Upper lobe of left lung (tissue), 6 donors: ENCODE measurements around the gene SGK2. TPM values are rescaled to one million over a fixed set of nuclear protein-coding genes. Genes with fewer than 3 reads are reported as not detected.

ENCODE experiments used
- ATAC-seq, 2 donors: fragments of 200-7000 bp; cut with Tn5 transposase; one replicate each; pipeline ENCODE4 v1.9.1; 2022; ENCODE audit warnings: mild to moderate bottlenecking in 2 of 2, moderate library complexity in 2 of 2; ENCODE audit not compliant: low FRiP score in 2 of 2
- DNase-seq, 2 donors: peaks; one replicate each; pipeline ENCODE4 v3.0.0-alpha.2; 2019 to 2020
- H3K27ac ChIP-seq, 4 donors: fragments of 200-600 bp; sonication (generic); one replicate each; pipeline ENCODE4 v1.5.1; 2016 to 2019
- H3K27me3 ChIP-seq, 4 donors: fragments of 200-600 bp; sonication (generic); one replicate each; pipeline ENCODE4 v1.5.1; 2017 to 2019
- H3K36me3 ChIP-seq, 4 donors: fragments of 200-600 bp; sonication (generic); one replicate each; pipeline ENCODE4 v1.5.1; 2016 to 2019
- H3K4me1 ChIP-seq, 4 donors: fragments of 200-600 bp; sonication (generic); one replicate each; pipeline ENCODE4 v1.5.1; 2018 to 2019
- H3K4me3 ChIP-seq, 4 donors: fragments of 200-600 bp; sonication (generic); one replicate each; pipeline ENCODE4 v1.5.1; 2017 to 2019; ENCODE audit warnings: mild to moderate bottlenecking in 2 of 4, moderate library complexity in 1 of 4
- H3K9me3 ChIP-seq, 4 donors: fragments of 200-600 bp; sonication (generic); one replicate each; pipeline ENCODE4 v1.5.1; 2018 to 2019
- CTCF ChIP-seq, 6 experiments: fragments of 450-650 bp in 4 of 6; fragments of 200-600 bp in 2 of 6; sonication (generic) in 2 of 6; IDR thresholded peaks; one replicate each; pipeline ENCODE4 v1.5.1; 2016 to 2019; ENCODE audit warnings: antibody characterized with exemption in 6 of 6
- EP300 ChIP-seq, 4 donors: sonication (generic); formaldehyde crosslinking; IDR thresholded peaks; one replicate each; pipeline ENCODE4 v1.5.1; 2017; ENCODE audit warnings: antibody characterized with exemption in 4 of 4, control low read depth in 2 of 4
- POLR2A ChIP-seq, 4 donors: fragments of 450-650 bp; IDR thresholded peaks; one replicate each; pipeline ENCODE4 v1.5.1; 2016 to 2017; ENCODE audit warnings: antibody characterized with exemption in 4 of 4, mild to moderate bottlenecking in 2 of 4
- POLR2AphosphoS5 ChIP-seq, 2 donors: sonication (generic); formaldehyde crosslinking; IDR thresholded peaks; one replicate each; pipeline ENCODE4 v1.5.1; 2017; ENCODE audit warnings: antibody characterized with exemption in 2 of 2
- WGBS, 2 donors: methylation state at CpG; one replicate each; pipeline ENCODE4 v1.1.5; 2017 to 2018; 5-methylcytosine and 5-hydroxymethylcytosine counted together
- total RNA-seq, 6 donors: library from RNA; depleted of rRNA in 4 of 6; stranded (reverse); fragments of >200 nt in 4 of 6; gene quantifications; one replicate each; pipeline versions ENCODE4 v1.1.0 to v1.2.1, GENCODE V29; 2016 to 2021
- donor health status: DM: no; HTN: no; CAD: no; lungs with moderate emphysema.
- donor health status: DM: no; HTN: yes; CAD: no; lungs with severe emphysema.

SGK2 gene
- total RNA-seq, 6 donors from 2014 or later: 0.91 to 1.9 (median 1.1) TPM

- no peaks in the 10 kb centered on the region for H3K9me3 ChIP-seq
- WGBS, 2 donors: 82 to 92% methylated on average over 7 of the region's 7 CpGs
- TF ChIP-seq CTCF (IDR thresholded peaks at IDR 0.05): no peak
- TF ChIP-seq POLR2AphosphoS5 (IDR thresholded peaks at IDR 0.05): no peak
- no peak for TF ChIP-seq EP300 (IDR thresholded peaks at IDR 0.05)
- no peak for TF ChIP-seq POLR2A (IDR thresholded peaks at IDR 0.05)
- no peaks in the 10 kb centered on the region for H3K27me3 ChIP-seq
- no peak overlapping the region for H3K27ac ChIP-seq
- peaks cover 0 to 18% (median 2%) of the 10 kb centered on the region in 4 donors for H3K36me3 ChIP-seq
- DNase-seq: no peak
- no peak for ATAC-seq
- no peaks in the 10 kb centered on the region for H3K4me1 ChIP-seq
- H3K4me3 ChIP-seq: no peak overlapping the region
These were observed 23.3 kb upstream of the SGK2 start for GRCh38 chr20:43535370-43536004.

- WGBS, 2 donors: 88 to 91% methylated on average over 18 to 19 of the region's 19 CpGs
- Histone ChIP-seq H3K4me1 (no peaks in the 10 kb centered on the region), H3K27me3 (no peaks in the 10 kb centered on the region), H3K36me3 (peaks cover 0 to 21% (median 2%) of the 10 kb centered on the region in 4 donors), H3K4me3 (no peak overlapping the region), H3K27ac (no peak overlapping the region), H3K9me3 (no peaks in the 10 kb centered on the region)
- TF ChIP-seq EP300 (IDR thresholded peaks at IDR 0.05): no peak
- TF ChIP-seq CTCF (IDR thresholded peaks at IDR 0.05): no peak
- no peak for TF ChIP-seq POLR2A (IDR thresholded peaks at IDR 0.05)
- no peak for TF ChIP-seq POLR2AphosphoS5 (IDR thresholded peaks at IDR 0.05)
- DNase-seq: no peak
- ATAC-seq: no peak
These were observed 22.6 kb upstream of the SGK2 start for GRCh38 chr20:43536041-43536816.

- H3K4me3 ChIP-seq: no peak overlapping the region
- DNase-seq (no peak), ATAC-seq (no peak)
- H3K27me3 ChIP-seq: no peaks in the 10 kb centered on the region
- TF ChIP-seq POLR2AphosphoS5 (IDR thresholded peaks at IDR 0.05): no peak
- no peak for TF ChIP-seq EP300 (IDR thresholded peaks at IDR 0.05)
- TF ChIP-seq CTCF (IDR thresholded peaks at IDR 0.05): no peak
- TF ChIP-seq POLR2A (IDR thresholded peaks at IDR 0.05): no peak
- WGBS, 2 donors: 57% methylated on average over 2 of the region's 2 CpGs; no CpG with 5 or more reads in 1 of the 2 donors
- H3K9me3 ChIP-seq: no peaks in the 10 kb centered on the region
- no peaks in the 10 kb centered on the region for H3K4me1 ChIP-seq
- no peak overlapping the region for H3K27ac ChIP-seq
- peaks cover 0 to 21% (median 2%) of the 10 kb centered on the region in 4 donors for H3K36me3 ChIP-seq
These were observed 21.9 kb upstream of the SGK2 start for GRCh38 chr20:43536817-43537440.

GRCh38 chr20:43537921-43538877 is 20.6 kb upstream of the SGK2 start:
- TF ChIP-seq CTCF (IDR thresholded peaks at IDR 0.05) (peak; percentile 75 to 88 (median 80)), EP300 (IDR thresholded peaks at IDR 0.05) (no peak)
- no peaks in the 10 kb centered on the region for H3K9me3 ChIP-seq
- 57 to 61% methylated on average over 3 to 4 of the region's 4 CpGs for WGBS, 2 donors
- H3K27ac ChIP-seq: no peak overlapping the region
- H3K4me1 ChIP-seq: no peaks in the 10 kb centered on the region
- DNase-seq (peak in 1 of 2 donors; percentile 63), ATAC-seq (peak; percentile 70 to 72)
- H3K27me3 ChIP-seq: no peaks in the 10 kb centered on the region
- H3K36me3 ChIP-seq: peaks cover 0 to 21% (median 2%) of the 10 kb centered on the region in 4 donors
- H3K4me3 ChIP-seq: no peak overlapping the region
